ENCODE data around the gene FAM234B.

FAM234B gene

DNA sequence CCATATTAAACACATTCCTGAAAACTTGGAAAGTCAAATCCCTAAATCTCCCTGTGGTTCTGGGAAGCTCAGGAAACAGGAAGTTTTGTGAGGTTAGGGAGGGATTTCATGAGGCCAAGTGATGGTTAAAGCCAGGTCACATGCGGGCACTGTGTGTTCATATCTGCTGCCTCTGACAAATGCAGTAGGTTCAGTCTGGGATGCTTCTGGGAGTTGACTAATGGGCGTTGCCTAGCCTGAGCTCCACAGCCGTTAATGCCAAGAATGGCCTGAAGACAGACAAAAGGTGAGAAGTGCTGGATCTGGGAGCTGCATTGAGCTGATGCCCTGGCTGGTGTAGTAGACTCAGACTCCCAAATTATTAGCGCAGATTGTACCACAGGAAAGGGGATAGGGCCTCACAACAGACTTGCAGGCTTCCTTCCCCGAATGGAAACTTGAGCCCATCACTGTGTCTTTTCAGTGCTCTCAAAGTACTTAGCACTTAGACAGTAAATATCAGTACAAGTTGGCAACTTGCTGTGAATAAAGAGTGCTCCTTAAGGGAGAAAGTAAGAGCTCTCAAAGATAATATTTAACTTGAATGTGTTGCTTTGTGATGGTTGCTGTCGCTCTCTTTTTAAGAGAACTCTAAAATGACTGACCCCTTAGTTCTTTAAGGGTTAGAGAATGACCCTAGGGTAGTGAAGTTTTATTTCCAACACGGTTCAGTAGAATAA, 41.9 kb downstream of the FAM234B start:
- no peak for FAIRE-seq

DNA sequence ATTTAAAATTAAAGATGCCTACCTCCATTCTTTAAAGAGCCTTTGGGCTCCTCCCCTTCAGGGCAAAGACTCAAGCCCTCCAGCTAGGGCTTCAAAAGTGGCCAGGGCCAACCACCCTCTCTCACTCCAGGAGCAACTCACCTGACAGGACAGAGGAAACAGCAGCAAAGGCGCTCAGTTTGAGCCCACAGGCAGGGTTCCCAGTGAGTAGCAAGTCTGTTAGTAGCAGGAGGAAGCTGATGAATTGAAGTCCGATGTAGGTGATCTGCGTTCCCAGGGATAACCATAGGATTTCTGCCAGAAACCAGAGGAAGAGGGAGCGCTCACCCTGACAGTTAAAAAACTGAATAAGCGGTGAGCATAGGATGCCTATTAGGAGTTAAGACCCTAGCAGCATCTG, 43.6 kb downstream of the FAM234B start:
- FAIRE-seq: no peak

More for the DNA sequence above, 41.9 kb downstream of the FAM234B start:
- DNase-seq (ENCODE audit: extremely low spot score, insufficient read length, low read depth): no peak

DNA sequence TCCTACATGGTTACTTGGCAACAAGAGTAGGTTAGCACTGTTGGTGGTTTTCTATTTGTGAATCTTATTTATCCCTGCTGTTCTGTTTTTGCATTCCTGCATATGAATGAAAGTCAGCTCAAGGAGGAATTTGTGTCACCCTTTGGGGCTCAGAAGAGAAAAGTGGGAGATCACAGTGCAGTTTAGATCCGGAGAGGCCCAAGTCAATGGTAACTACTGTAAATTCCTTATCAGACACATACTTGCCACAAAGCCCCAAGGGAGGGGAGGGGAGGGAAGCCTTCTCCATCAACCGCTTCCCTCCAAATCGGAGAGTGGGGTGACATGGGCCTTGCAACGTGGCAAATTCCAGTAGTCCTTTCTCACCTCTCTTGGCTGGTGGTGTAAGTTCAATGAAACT, 44.3 kb downstream of the FAM234B start:
- FAIRE-seq (no peak), DNase-seq (ENCODE audit: extremely low spot score, insufficient read length, low read depth) (no peak)

More for the DNA sequence above, 43.6 kb downstream of the FAM234B start:
- no peak for DNase-seq (ENCODE audit: extremely low spot score, insufficient read length, low read depth)

DNA sequence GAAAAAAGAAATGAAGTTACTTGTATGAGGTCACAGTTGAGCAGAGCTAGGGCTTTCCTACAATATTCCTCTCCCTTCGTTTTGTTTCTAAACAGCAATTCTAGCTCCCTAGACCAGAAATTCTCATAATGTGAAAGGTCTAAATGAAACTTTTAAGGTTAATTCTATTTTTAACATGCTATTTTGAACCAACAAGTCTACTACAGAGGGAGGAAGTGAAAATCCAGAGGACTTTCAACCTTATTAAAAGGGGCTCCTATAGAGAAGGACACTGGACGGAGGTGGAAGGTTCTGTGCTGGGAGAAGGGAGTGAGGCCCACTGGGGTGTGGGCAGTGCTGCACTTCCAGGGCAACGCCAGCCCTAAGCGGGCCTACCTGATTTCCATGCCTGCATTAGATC, 45.9 kb downstream of the FAM234B start:
- FAIRE-seq (peak; percentile 42), DNase-seq (ENCODE audit: extremely low spot score, insufficient read length, low read depth) (no peak)

DNA sequence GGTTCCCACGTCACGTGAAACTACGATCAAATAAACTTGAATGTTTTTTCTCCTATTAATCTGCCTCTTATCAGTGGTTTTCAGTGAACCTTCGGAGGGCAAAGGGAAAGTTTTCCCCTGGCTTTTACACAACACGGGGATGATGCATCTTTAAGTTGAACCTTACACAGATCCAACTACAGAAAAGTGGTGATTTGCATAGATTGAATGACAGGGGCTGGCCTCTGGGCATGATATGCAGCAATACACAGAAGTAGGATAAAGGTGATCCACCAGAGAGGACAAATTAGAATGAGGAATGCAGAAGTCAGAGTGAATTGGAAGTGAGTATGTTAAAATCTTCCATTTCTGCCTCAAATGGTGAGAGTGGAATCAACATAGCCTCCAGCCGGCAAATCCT, 47.7 kb downstream of the FAM234B start:
- FAIRE-seq: no peak
- DNase-seq (ENCODE audit: extremely low spot score, insufficient read length, low read depth): no peak

DNA sequence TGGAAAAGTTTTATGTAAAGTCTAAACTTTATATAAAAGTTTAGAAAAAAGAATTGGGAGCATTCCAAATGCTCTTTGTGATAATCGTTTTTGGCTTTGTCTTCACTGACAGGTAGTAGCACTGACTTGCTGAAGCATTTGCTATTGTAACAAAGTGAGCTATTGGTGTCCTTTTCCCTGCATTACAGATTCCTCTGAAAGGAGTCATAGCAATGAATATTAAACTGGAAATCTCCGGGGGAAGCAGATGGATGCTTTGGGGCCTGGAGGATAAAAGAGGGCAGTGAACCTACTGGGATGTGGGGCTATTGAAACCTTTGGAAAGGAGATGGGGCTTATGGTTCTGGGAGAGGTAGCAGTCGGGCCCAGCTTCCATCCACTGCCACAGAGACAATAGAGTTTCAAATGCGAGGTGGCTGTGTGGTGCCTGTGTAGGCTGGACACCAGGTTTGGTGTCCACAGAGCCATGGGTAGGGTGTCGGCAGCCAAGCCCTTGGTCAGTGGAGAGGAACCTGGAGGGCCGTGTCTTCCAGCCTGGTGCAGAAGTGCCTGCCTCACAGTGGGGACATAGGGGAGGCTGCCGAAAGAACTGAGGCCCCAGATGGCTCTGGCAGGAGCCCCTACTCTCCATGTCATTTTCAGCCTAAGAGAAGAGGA, 49.1 kb downstream of the FAM234B start:
- DNase-seq (ENCODE audit: extremely low spot score, insufficient read length, low read depth) (no peak), FAIRE-seq (no peak)

DNA sequence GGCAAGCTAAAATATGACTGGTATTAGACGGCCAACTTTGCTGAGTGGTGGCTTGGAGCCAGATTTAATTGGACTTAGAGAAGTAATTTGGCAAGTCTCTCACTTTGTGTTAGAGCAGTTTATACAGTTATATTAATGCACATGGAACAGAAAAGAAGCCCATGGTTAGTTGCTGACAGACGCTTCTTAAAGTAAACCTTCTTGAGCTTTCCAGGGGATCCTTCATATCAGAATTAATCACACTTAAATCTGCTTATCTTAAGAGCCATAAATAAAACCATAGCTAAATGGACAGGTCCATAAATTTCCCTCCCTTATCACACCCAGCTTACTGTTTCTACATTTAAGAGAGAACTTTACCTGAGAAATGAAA, 49.7 kb downstream of the FAM234B start:
- DNase-seq (ENCODE audit: extremely low spot score, insufficient read length, low read depth): no peak
- no peak for FAIRE-seq

DNA sequence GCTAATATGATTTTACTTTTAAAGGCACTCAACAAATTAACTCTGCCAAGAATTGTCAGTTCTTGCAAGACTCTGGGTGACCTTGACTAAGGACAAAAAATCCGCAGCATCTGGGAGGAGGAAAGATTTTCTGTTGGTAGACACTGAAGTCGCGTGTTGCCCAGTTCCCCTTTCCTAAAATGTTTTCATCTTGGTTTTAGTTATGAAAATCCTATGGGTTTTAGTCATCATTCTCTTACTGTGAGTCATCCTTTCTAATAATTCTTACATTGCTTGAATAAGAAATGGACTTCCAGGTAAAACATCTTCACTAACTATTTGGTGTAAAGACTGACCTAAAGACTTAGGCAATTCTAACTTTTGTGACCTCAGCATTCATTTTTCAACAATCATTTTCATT, 50.2 kb downstream of the FAM234B start:
- FAIRE-seq: peak; percentile 44
- no peak for DNase-seq (ENCODE audit: extremely low spot score, insufficient read length, low read depth)

DNA sequence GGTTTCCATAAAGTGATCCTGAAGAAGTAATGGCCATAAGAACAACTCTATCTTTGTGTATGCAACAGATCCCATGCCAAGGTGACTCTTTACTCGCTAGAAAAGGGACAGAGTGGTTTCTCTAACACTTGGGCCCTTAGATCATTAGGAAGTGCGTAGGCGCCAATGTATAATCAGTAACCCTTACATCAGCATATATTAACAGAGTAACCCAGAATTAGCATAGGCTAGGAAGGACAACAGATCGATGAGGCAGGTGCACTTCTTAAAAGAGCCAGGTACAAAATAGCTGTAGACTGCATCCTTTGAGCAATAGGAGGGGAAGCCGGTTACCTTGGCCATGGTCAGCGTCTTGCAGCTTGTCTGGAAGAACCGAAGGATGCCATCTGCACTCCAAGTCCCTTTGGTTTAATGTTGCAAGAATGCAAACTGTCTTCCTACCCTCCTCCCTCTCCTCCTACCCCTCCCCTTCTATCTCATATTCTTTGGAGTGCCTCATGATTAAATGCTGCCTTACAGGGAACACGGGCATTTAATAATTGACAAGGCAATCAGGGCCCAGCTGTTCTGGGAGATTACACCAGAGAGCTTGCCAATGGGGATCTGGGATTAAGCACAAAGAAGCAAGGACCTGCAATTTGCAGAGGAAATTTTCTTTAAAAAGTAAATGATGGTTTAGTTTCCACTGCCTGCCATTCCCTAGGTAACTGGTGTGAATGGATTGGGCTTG, 51.2 kb downstream of the FAM234B start:
- no peak for FAIRE-seq
- DNase-seq (ENCODE audit: extremely low spot score, insufficient read length, low read depth): no peak

DNA sequence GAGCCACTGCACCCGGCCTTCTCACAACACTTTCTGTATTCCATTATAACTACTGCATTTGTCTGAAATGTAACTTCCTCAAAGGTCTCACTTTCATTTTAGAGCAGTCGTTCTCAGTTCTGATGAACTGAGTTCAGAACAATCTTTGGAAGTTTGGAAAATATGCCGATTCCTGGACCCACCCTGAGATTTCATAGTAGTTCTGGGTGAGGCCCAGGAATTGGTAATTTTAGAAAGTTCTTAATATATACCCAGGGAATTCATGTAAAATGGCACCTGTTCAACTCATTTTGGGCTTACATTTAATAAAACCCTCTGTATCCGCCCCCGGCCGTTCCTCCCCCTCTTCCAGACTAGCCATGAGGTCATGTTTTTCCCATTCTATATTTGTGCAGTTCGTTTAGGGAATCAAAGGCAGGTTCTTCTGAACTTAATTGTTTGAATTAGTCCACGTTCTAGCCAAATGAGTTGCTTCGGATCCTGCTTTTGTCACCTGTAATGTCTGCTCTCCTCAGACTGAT, 53.4 kb downstream of the FAM234B start:
- no peak for DNase-seq (ENCODE audit: extremely low spot score, insufficient read length, low read depth)
- FAIRE-seq: no peak

DNA sequence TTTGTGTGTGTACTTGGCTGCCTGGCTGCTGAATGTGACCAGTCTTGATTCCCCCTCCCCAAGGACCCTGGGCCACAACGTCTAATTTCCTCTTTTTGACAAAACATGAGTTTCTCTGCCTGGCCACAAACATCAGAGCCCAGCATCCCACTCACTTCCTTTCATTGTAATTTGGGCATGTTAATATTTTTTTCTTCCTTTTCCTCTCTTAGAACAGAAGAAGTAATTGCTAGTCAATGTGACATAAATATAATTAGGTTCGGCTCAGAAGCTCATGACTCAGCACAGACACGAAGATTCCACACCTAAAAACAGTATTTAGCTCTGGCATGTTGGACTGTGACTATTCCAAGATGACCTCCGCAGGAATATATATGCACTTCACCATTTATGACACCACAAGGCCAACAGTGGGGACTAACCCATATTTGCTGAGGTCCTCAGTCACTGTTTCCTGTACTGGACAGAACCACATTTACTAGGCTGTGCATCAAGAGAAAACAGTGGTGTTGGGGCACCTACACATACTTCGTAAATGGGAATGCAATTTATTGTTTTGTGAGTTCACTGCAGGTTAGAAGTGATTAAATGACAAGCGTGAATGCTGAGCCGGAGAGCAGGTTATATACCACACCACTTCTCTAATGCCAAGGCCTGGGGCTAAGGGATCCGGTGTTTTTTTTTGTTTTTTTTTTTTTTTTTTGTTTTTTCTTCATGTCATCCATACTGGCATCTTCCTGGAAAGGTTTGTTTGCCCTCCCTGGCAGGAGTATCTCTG, 55.1 kb downstream of the FAM234B start:
- FAIRE-seq: no peak

DNA sequence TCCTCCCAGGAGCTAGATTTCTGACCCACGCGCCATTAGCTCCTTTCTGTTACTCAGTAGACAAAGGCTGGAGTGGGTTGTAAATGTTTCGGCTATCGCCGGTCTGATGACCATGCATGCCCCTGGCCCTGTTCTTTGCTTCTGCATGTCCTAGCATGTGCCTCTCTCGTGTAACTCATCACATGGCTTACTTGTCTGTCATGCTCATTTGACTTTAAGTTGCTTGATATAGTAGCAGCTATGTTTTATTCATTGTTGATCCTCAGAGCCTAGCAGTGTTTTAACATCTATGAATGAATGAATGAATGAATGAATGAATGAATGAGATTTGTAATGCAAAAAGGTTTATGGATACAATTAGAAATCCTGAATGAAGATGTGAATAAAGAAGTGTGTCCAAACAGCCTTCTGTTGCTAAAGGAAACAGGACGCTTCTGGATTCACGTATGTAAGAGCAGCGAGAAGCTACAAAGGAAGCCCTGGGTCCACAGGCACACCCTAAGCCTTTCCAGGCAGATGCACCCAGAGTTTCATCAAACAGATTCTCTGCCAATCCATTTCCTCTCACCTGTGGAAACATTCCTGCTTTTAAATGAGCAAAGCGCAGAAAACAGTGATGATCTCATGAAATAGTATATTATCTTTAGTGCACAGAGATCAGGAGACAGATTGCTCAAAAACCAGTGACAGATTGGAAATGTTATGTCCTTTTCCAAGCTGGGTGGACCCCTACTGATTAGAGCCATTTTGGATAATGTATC, 55.8 kb downstream of the FAM234B start:
- no peak for FAIRE-seq
- DNase-seq (ENCODE audit: extremely low spot score, insufficient read length, low read depth): no peak

More for the DNA sequence above, 55.1 kb downstream of the FAM234B start:
- DNase-seq (ENCODE audit: extremely low spot score, insufficient read length, low read depth): no peak

DNA sequence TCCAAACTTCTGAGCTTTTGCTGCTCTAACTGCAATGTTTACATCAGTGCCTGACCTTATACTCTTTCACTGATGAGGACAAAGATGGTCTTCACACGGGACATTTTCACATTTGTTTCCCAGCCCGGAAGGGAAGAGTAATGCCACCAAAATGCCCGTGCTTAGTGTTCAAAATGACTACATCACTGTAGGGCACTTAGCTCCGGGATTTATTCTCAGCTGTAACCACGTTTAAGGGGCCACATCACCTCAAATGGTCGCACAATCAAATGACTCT, 56.4 kb downstream of the FAM234B start:
- DNase-seq (ENCODE audit: extremely low spot score, insufficient read length, low read depth) (no peak), FAIRE-seq (no peak)

DNA sequence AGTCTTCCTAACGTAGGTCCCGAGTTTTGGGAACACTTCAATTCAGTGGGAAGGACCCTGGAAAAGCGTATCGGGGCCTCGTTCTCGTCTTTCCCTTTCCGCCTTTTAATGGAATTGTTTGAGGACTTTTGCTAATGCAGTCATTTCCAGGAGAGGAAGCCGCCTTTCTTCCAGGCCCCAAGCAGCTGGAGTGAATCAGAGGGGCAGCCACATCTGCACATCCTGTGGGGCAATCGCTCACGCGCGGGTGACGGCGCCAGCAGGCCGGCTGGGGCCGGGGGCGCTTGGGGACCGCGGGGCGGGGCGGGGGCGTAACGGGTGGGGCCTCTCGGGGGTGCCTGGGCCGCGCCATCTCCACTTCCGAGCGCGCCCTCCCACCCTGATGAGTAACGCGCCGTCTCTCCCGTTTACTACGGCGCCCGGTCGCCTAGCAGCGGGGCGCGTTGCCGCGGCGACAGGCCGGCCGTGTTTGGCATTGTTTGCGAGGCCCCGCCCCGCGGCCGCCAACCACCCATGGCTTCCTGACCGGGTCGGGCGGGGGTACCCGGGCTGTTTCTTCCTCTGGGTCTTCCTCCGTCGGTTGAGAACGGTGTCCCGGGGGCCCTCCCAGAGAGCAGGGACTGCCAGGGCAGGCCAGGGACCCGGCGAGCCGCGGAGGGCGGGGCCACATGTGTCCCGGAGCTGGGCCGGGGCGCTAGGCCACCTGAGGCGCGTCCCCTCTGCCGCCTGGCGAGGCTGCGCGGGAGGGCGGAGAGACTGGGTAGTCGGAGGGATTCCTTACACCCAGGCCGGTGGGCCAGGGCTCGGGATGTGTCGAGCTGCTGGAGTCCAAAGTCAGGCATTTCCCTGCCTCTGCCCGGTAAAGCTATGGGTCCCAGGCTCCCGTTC, 56.9 kb downstream of the FAM234B start:
- peak; percentile 64 for DNase-seq (ENCODE audit: extremely low spot score, insufficient read length, low read depth)
- FAIRE-seq: peak; percentile 29

DNA sequence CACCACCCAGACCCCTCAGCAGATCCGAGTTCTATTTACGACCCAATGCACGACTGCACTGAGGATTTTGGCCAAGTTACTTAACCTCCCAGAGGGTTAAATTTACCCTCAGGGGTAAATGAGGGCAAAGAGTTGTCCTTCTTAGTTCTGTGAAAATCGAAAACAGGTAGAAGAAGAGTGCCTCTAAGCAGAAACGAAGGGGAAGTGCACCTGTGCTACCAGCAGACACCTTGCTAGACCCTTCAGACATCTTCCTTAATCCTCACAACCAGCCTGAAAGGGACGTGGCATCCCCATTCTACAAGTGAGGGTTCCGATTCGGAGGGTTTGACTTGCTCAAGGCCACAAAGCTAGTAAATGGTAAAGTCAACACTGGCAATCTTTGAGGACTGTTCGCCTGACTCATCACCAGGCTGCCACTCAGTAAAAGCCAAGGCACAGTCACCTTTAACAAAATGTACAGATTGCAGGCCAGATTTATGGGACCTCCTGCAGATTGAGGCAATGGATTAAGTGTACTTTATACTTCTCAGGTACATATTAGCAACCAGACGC, 57.7 kb downstream of the FAM234B start:
- DNase-seq (ENCODE audit: extremely low spot score, insufficient read length, low read depth) (no peak), FAIRE-seq (no peak)

DNA sequence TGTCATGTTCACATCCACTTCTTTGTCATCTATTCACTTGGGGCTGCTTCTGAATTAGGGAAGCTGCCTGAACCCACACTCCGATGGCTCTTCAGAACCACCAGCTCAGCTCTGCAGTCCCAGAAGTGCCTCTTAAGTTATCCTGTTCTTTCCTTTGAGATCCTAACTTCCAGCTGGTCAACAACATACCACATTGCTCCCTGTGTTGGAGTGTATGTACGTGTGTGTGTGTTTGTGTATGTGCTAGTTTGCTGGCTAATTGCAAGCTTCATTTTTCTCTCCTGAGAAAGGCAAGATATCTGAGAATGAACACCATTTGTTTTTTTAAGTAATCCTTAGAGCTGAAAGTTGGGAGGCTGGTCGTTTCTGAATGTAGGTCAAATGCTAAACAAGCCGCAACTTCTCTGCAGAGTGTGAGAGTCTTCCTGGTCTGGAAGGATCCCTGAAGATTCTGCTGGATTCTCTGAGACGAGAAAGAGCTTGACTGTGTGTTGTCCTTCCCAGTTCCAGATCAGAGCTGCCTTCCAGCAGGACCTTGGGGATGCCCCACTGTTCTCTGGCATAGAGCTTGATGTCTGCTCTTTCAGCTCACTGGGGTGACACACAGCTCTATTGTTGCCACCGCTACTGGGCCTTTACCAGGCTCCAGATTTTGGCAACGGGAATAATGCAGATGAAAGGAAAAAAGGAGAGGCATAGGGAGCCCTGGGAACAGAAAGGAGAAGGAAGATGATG, 58.4 kb downstream of the FAM234B start:
- DNase-seq (ENCODE audit: extremely low spot score, insufficient read length, low read depth): no peak
- no peak for FAIRE-seq

DNA sequence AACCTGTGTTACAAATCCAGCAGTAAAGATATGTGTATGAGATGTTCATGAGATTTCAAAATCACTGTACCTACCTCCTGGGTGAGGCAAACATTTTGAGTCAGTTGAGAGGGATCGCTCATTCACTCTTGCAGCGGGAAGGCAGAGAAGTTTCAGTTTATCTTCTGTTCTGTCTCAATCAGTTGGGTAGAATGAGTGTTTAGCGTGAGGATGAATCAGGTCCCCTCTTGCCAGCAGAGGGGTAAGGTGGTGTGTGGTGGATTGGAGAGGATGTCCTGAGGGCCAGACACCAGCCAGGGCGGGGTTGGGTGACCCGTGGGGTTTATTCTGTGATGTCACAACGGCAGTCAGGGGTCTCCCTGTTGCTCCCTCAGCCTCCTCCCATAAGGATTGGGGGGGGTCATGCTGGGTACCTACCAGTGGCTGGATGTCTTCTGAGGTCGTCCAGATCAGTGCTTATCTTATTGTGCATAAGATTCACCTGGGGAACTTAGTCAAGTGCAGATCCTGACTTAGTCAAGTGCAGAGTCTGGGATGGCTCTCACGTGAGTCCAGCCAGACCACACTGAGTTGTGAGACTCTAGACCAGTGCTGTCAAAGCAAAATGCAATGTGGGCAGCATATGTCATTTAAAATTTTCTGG, 59.3 kb downstream of the FAM234B start, which contains the start of gene GSG1:
Gene GSG1 (minus strand): TSS at position 277 of the 643 bp plus-strand sequence. CDS start 155 bp downstream, at position 122.
- DNase-seq (ENCODE audit: extremely low spot score, insufficient read length, low read depth): no peak
- FAIRE-seq: no peak
